ENCODE measurements around the gene FRRS1L. TPM values are rescaled to one million over a fixed set of nuclear protein-coding genes. Genes with fewer than 3 reads are reported as not detected.

Gene FRRS1L
- total and polyA plus RNA-seq, 2 of the 13 experiments (the other 11 are each of a cell fraction or from before 2014, with no cell fraction given), result 0.02 to 0.03 TPM

GRCh38 chr9:109172935-109173334 lies 5.9 kb upstream of the FRRS1L start (continued):
- no peak for TF ChIP-seq TRIM22 (IDR thresholded peaks at IDR 0.05)

GRCh38 chr9:109171926-109172325 lies 4.9 kb upstream of the FRRS1L start:
- no peak overlapping the region for H3K27ac ChIP-seq (ENCODE audit: extremely low read length, insufficient read depth, low read length)
- no peaks in the 10 kb centered on the region for H3K79me2 ChIP-seq (ENCODE audit: insufficient read depth, low read length)
- no peaks in the 10 kb centered on the region for H3K36me3 ChIP-seq (replicated peaks in 1 of 2; ENCODE audit: control insufficient read depth in 1 of 2, insufficient read depth in 2 of 2, low read length in 2 of 2)
- in situ Hi-C loops (cut with HindIII; ENCODE audit: extremely low pct_ligation_motif_present, low pct_unique_long_range_greater_than_20kb), result no loop called here
- no peaks in the 10 kb centered on the region for H3K27me3 ChIP-seq (ENCODE audit: control insufficient read depth in 1 of 2, insufficient read depth in 2 of 2, low read length in 2 of 2)
- no peak overlapping the region for H3K9ac ChIP-seq (ENCODE audit: insufficient read depth, low read depth, low read length)
- ChIA-PET CTCF (ENCODE audit: low intra/inter-chr PET ratio, low total read pairs) (no interaction called here), POLR2A (interaction anchor here (1.0 kb wide), 1 partner anchor 9 kb away, joined by 3 read pairs; no protein-coding TSS in a partner anchor)
- TF ChIP-seq KLF15 (CRISPR knock-in tag; IDR thresholded peaks at IDR 0.05; ENCODE audit: borderline replicate concordance) (no peak), ZNF296 (CRISPR knock-in tag; conservative IDR thresholded peaks at IDR 0.05) (no peak), CAMTA2 (CRISPR knock-in tag; IDR thresholded peaks at IDR 0.05; ENCODE audit: borderline replicate concordance) (no peak), RARA (CRISPR knock-in tag; IDR thresholded peaks at IDR 0.05) (no peak), MAFF (IDR thresholded peaks at IDR 0.05; ENCODE audit: low read depth, low read length) (no peak), MIER2 (CRISPR knock-in tag; IDR thresholded peaks at IDR 0.05) (no peak), PATZ1 (CRISPR knock-in tag; IDR thresholded peaks at IDR 0.05) (no peak), IRF9 (CRISPR knock-in tag; IDR thresholded peaks at IDR 0.05; ENCODE audit: borderline replicate concordance) (no peak), MYNN (CRISPR knock-in tag; IDR thresholded peaks at IDR 0.05; ENCODE audit: low read depth) (no peak), ZNF17 (CRISPR knock-in tag; IDR thresholded peaks at IDR 0.05) (no peak)
- BruUV-seq (replicated peaks), result no TSS peak
- intact Hi-C loops (cut with micrococcal nuclease; ENCODE audit: unreplicated experiment), result no loop called here
- H3K9me3 ChIP-seq (ENCODE audit: low read length), result no peaks in the 10 kb centered on the region
- no peak overlapping the region for H3K4me2 ChIP-seq (ENCODE audit: low read depth, low read length)
- H4K20me1 ChIP-seq (ENCODE audit: insufficient read depth, low read length), result no peaks in the 10 kb centered on the region
- H2AFZ ChIP-seq (ENCODE audit: low read length), result no peak overlapping the region
- H3K4me1 ChIP-seq (ENCODE audit: insufficient read depth, low read length), result peaks cover 20% of the 10 kb centered on the region
- FAIRE-seq (no peak), DNase-seq (ENCODE audit: low spot score) (no peak), ATAC-seq (no peak)
- 81% methylated on average over 3 of the region's 3 CpGs for WGBS (ENCODE audit: low lambda C conversion rate)
- H3K4me3 ChIP-seq (replicated peaks in 1 of 3; ENCODE audit: insufficient read depth in 1 of 3, low read depth in 2 of 3, low read length in 3 of 3), result no peak overlapping the region

All from HepG2 (cell line).